SK-N-MC (cell line): ENCODE data around the gene CD276.

Experiments used
- EZH2 ChIP-seq: fragments of 200-600 bp; sonication (generic); IDR thresholded peaks from one replicate; pipeline ENCODE4 v1.6.1; 2017; ENCODE audit warnings: antibody characterized with exemption
- FOXP2 ChIP-seq: optimal IDR thresholded peaks from 2 replicates; pipeline ENCODE3; 2011; ENCODE audit warnings: mild to moderate bottlenecking, moderate library complexity; ENCODE audit not compliant: insufficient read depth; ENCODE audit errors: extremely low read length, control extremely low read depth
- POLR2AphosphoS5 ChIP-seq: IDR thresholded peaks from 2 replicates; pipeline ENCODE4 v1.6.1; 2012; ENCODE audit warnings: mild to moderate bottlenecking, low read depth, low read length, borderline replicate concordance

DNA sequence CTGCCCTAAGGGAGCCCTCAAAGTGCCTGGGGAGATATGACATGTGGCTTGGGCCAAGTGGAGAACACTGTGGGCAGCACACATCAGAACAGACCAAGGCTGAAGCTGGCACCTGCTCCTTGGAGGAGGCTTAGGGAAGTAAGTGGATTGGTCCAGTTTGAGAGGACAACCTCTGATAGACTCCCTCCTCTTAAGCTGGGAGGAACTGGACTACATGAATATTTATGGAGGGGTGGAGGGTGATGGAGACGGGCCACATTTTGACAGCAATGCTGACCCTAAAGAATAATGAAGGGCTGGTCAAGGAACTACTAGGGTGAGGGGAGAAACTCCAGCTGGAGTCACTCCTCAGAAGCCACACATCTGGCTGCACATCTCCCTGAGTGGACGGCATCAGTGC is 6.5 kb upstream of the CD276 start:
- TF ChIP-seq EZH2, result no peak
- TF ChIP-seq POLR2AphosphoS5, result no peak
- TF ChIP-seq FOXP2, result no peak
